Measurements from ENCODE around the gene SMIM38. TPM values are rescaled to one million over a fixed set of nuclear protein-coding genes. Genes with fewer than 3 reads are reported as not detected.
A peak's percentile ranks its signal among the peaks of the same experiment; 100 is the strongest.
"Not testable (repeated sequence)": the region's sequence is repeated elsewhere in the genome, so short reads cannot be mapped to it uniquely, and the experiment has no call there.

SMIM38 gene
- total RNA-seq, 2 experiments from 2014 or later = 1.5 to 1.8 TPM

DNA sequence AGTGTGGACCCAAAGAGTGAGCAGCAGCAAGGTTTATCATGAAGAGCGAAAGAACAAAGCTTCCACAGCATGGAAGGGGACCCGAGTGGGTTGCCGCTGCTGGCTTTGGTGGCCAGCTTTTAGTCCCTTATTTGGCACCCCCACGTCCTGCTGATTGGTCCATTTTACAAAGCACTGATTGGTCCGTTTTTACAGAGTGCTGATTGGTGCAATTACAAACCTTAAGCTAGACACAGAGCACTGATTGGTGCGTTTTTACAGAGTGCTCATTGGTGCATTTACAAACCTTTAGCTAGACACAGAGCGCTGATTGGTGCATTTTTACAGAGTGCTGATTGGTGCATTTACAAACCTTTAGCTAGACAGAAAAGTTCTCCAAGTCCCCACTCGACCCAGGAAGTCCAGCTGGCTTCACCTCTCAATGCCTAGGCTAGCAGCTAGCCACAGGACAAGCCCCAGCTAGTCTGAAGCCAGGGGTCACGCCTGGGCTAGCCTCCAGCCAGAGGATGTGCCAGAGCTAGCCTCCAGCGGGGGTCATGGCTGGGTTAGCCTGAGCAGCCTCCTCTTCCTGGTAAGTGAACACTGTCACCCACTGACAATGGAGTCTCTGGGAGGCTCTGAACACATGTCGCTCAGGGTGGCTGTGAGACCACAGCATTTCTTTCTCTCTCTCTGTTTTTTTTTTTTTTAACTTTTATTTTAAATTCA is 6.2 kb upstream of the SMIM38 start:
- H3K36me3 Mint-ChIP-seq; H3K27me3 Mint-ChIP-seq; DNase-seq; CTCF ChIA-PET; H3K4me1 Mint-ChIP-seq (ENCODE audit: low read depth); H3K27ac Mint-ChIP-seq; POLR2A ChIA-PET; H3K4me3 Mint-ChIP-seq; intact Hi-C loops (cut with micrococcal nuclease): not testable (repeated sequence)
- H3K9me3 Mint-ChIP-seq = peaks cover 21% of the 10 kb centered on the region

DNA sequence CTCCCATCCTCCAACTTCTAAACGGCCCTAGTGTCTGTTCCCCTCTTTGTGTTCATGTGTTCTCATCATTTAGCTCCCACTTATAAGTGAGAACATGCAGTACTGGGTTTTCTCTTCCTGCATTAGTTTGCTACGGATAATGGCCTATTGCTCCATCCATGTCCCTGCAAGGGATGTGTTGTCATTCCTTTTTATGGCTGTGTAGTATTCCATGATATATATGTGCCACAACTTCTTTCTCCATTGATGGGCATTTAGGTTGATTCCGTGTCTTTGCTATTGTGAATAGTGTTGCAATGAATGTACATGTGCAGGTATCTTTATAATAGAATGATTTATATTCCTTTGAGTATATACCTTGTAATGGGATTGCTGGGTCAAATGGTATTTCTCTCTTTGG is 5.6 kb upstream of the SMIM38 start:
- ChIA-PET POLR2A (no interaction called here), CTCF (no interaction called here)
- H3K27me3 Mint-ChIP-seq = peaks cover 6% of the 10 kb centered on the region
- peaks cover 19% of the 10 kb centered on the region for H3K9me3 Mint-ChIP-seq
- H3K36me3 Mint-ChIP-seq = peaks cover 4% of the 10 kb centered on the region
- no peak for DNase-seq
- intact Hi-C loops (cut with micrococcal nuclease) = no loop called here
- H3K4me1 Mint-ChIP-seq (ENCODE audit: low read depth) = peaks cover 2% of the 10 kb centered on the region
- H3K27ac Mint-ChIP-seq = no peak overlapping the region
- H3K4me3 Mint-ChIP-seq = no peak overlapping the region

DNA sequence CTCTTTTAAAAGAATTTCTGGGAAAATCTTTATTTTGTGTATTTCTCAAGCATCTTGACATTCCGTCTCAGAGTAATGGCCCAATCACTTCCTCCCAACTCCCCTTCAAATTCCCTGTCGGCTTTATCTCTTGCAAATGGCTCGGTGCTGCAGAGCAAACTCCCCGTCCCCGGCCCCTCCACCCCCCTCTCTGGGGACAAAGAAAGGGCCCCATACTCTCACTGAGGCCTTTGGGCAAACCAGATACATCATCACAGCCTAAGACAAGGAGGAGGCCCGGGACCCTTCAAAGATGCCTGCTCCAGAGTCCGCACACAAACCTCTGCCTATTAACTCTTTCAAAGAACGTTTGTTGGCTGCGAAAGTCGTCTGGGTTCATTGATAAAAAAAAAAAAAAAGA is 3.9 kb upstream of the SMIM38 start:
- intact Hi-C loops (cut with micrococcal nuclease) = no loop called here
- H3K4me3 Mint-ChIP-seq = no peak overlapping the region

DNA sequence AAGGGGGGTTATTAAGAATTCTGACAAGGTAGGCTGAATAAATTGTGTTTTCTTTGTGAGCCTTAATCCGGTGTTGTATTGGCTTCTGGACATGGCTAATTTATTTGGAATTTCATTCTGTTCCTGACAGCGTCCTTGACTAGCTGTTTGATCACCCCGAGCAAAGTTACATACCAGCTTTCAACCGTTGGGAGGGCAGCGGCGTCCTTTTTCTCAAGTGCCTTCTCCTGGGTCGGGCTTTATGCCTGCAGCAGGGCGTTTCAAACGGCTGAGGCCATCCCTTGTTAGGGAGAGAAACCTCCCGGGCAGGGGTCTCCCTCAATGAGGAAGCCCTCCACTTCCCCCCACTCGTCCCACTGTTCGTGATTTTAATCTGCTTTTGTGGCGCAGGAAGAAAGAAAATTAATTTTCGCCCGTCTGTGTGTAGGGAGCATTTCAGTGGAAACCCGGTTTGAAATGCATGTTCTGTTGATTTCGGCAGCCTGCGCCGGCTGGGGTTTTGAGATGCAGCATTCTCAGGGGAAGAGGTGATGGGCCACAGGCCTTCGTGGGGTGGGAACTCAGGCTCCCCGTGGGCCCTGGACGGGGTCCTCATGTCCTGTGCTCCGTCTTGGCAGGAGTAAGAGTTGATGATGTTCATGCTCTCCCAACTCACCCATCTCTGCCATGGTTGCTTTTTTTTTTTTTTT is 2.9 kb upstream of the SMIM38 start:
- CTCF ChIA-PET = interaction anchor here (0.7 kb wide), 1 partner anchor 434 kb away, joined by 3 read pairs; no protein-coding TSS in a partner anchor
- POLR2A ChIA-PET = no interaction called here

More for the DNA sequence above, 3.9 kb upstream of the SMIM38 start:
- ChIA-PET POLR2A (no interaction called here), CTCF (no interaction called here)
- Mint-ChIP-seq H3K9me3 (peaks cover 6% of the 10 kb centered on the region), H3K27ac (no peak overlapping the region), H3K27me3 (peaks cover 11% of the 10 kb centered on the region), H3K36me3 (peaks cover 2% of the 10 kb centered on the region), H3K4me1 (ENCODE audit: low read depth) (peaks cover 9% of the 10 kb centered on the region)
- no peak for DNase-seq

DNA sequence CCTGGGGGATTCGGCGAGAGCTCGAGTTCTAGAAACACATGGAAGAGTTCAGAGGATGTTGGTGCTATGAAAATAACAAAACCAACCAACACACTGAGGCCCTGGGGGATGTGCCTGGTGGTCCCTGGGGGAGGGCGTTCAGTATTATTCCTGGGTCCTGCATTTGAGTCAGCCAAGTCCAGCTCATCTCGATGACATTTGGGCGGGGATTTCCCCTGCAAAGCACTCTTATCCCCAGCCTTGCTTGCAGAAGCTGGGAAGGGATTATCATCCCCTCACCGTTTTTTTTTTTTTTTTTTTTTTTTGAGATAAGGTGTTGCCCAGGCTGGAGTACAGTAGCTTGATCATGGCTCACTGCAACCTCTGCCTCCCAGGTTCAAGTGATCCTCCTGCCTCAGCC is 2.1 kb upstream of the SMIM38 start:
- Mint-ChIP-seq H3K27me3 (peaks cover 11% of the 10 kb centered on the region), H3K9me3 (peaks cover 6% of the 10 kb centered on the region), H3K4me1 (ENCODE audit: low read depth) (peaks cover 9% of the 10 kb centered on the region), H3K27ac (no peak overlapping the region), H3K4me3 (no peak overlapping the region), H3K36me3 (peaks cover 2% of the 10 kb centered on the region)
- intact Hi-C loops (cut with micrococcal nuclease) = no loop called here
- DNase-seq = no peak
- ChIA-PET CTCF (interaction anchor here (0.7 to 1.0 kb wide), 2 partner anchors 139 to 433 kb away, joined by 3 read pairs; no protein-coding TSS in a partner anchor), POLR2A (no interaction called here)

More for the DNA sequence above, 2.9 kb upstream of the SMIM38 start:
- Mint-ChIP-seq H3K4me3 (no peak overlapping the region), H3K4me1 (ENCODE audit: low read depth) (peaks cover 9% of the 10 kb centered on the region), H3K9me3 (peaks cover 6% of the 10 kb centered on the region), H3K27ac (no peak overlapping the region), H3K36me3 (peaks cover 2% of the 10 kb centered on the region), H3K27me3 (peaks cover 11% of the 10 kb centered on the region)
- DNase-seq = no peak
- intact Hi-C loops (cut with micrococcal nuclease) = no loop called here

DNA sequence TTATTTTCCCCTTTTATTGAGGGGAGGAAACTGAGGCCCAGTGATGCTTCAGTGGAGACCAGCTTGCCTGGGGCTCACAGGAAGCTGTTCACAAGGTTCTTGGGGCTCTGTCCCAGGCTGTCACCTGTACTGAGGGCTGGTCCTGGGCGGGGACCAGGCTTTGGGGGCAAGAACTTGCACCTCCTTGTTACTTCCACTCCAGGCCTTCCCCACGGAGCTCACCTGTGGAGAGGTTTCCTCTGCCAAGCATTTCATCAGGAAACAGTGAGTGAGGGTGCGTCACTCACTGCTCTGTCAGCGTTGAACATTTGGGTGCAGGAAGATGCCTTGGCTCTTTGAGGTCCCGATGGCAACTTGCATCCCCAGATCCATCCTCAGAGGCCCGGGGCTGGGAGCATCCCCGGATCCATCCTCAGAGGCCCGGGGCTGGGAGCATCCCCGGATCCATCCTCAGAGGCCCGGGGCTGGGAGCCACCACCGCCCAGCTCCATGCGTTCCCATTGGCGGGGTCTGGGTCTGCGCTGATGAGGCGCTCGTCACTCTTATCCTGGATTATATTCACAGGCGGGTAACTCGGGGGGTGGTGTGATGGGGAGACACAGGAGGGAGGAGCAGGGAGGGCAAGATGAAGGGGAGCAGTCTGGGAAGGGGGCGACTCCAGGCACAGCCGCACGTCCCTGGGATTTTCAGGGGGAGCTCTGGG is 1.4 kb upstream of the SMIM38 start:
- intact Hi-C loops (cut with micrococcal nuclease) = no loop called here
- Mint-ChIP-seq H3K27me3 (peaks cover 11% of the 10 kb centered on the region), H3K4me1 (ENCODE audit: low read depth) (peaks cover 9% of the 10 kb centered on the region), H3K36me3 (no peaks in the 10 kb centered on the region), H3K9me3 (peaks cover 3% of the 10 kb centered on the region), H3K27ac (no peak overlapping the region), H3K4me3 (no peak overlapping the region)
- DNase-seq = no peak
- ChIA-PET CTCF (interaction anchor here (1.0 kb wide), 1 partner anchor 138 kb away, joined by 3 read pairs; no protein-coding TSS in a partner anchor), POLR2A (no interaction called here)

DNA sequence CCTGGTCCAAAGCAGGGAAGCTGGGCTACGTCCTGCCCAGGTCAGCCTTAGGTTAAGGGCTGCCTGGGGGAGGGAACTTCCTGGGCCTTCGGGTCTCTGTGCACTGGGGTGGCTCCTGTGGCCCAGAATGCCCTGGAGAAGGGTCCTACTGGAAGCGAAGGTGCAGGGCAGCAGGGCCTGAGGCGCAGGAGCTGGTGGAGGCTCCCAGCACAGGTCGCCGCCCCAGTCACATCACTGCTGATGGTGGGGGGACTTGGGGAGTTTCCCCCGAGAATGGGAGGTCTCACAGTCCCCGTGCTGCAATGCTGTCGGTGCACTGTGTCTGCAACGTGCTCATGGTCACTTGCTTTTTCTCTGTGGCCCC is 815 bp upstream of the SMIM38 start:
- peaks cover 11% of the 10 kb centered on the region for H3K27me3 Mint-ChIP-seq
- ChIA-PET POLR2A (no interaction called here), CTCF (no interaction called here)
- H3K27ac Mint-ChIP-seq = no peak overlapping the region
- H3K36me3 Mint-ChIP-seq = no peaks in the 10 kb centered on the region
- H3K9me3 Mint-ChIP-seq = peaks cover 3% of the 10 kb centered on the region
- H3K4me3 Mint-ChIP-seq = no peak overlapping the region
- no peak for DNase-seq
- intact Hi-C loops (cut with micrococcal nuclease) = loop anchor here (5.0 kb wide), 1 partner anchor 82 kb away; no protein-coding TSS in a partner anchor
- peaks cover 9% of the 10 kb centered on the region for H3K4me1 Mint-ChIP-seq (ENCODE audit: low read depth)

DNA sequence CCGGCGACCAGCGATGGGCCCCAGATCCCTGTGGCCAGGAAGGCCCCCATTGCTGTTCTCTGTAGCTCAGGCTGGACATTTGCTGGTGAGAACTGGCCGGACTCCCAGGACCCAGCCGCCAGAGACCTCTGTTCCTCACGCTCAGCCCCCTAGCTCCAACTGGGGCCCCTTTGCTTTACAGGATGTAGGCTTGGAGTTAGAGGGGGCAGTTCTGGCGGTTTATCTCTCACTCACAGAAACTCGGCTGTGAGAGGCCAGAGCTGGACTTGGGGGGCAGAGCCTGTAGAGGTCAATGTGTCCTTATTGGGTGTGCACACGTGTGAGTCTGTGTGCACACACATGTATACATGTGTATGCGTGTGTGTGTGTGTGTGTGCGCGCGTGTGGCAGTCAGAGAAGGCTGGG is 502 bp downstream of the SMIM38 start:
- POLR2A ChIA-PET = no interaction called here
- peak overlapping the region; percentile 5 for H3K4me3 Mint-ChIP-seq
- peaks cover 11% of the 10 kb centered on the region for H3K27me3 Mint-ChIP-seq
- intact Hi-C loops (cut with micrococcal nuclease) = loop anchor here (5.0 kb wide), 1 partner anchor 81 kb away; no protein-coding TSS in a partner anchor
- CTCF ChIA-PET = interaction anchor here (1.4 kb wide), 1 partner anchor 12 kb away, joined by 3 read pairs; no protein-coding TSS in a partner anchor
- no peaks in the 10 kb centered on the region for H3K9me3 Mint-ChIP-seq
- no peaks in the 10 kb centered on the region for H3K36me3 Mint-ChIP-seq
- H3K4me1 Mint-ChIP-seq (ENCODE audit: low read depth) = peaks cover 9% of the 10 kb centered on the region
- DNase-seq = no peak
- peak overlapping the region; percentile 56 for H3K27ac Mint-ChIP-seq

DNA sequence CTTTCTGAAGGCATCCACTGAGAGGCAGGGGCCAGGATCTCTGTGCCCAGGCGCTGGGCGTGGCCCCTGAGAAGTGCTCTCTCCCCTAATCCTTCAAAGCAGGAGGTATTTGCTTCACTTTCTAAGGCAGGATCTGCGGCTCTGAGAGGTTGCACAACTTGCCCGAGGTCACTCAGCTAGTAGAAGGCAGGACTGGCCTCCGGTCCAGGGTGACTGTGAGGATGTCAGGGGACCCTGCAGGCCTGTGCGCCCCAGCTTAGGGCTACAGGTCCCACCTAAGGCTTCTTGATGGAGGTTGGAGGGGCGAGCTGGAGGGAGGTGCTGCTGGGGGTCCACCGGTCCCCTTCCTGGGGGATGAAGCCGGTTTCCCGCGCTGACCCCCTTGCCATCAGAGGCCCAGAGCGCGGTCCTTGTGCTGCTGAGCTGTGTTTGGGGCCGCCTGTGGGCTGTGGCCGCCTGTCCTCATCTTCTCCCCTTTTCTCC is 979 bp downstream of the SMIM38 start:
- Mint-ChIP-seq H3K27ac (no peak overlapping the region), H3K4me3 (peak overlapping the region; percentile 5), H3K36me3 (no peaks in the 10 kb centered on the region), H3K9me3 (no peaks in the 10 kb centered on the region), H3K4me1 (ENCODE audit: low read depth) (peaks cover 9% of the 10 kb centered on the region), H3K27me3 (peaks cover 11% of the 10 kb centered on the region)
- POLR2A ChIA-PET = no interaction called here
- no peak for DNase-seq
- intact Hi-C loops (cut with micrococcal nuclease) = loop anchor here (5.0 kb wide), 1 partner anchor 81 kb away; no protein-coding TSS in a partner anchor
- CTCF ChIA-PET = interaction anchor here (1.4 kb wide), 1 partner anchor 12 kb away, joined by 3 read pairs; no protein-coding TSS in a partner anchor

DNA sequence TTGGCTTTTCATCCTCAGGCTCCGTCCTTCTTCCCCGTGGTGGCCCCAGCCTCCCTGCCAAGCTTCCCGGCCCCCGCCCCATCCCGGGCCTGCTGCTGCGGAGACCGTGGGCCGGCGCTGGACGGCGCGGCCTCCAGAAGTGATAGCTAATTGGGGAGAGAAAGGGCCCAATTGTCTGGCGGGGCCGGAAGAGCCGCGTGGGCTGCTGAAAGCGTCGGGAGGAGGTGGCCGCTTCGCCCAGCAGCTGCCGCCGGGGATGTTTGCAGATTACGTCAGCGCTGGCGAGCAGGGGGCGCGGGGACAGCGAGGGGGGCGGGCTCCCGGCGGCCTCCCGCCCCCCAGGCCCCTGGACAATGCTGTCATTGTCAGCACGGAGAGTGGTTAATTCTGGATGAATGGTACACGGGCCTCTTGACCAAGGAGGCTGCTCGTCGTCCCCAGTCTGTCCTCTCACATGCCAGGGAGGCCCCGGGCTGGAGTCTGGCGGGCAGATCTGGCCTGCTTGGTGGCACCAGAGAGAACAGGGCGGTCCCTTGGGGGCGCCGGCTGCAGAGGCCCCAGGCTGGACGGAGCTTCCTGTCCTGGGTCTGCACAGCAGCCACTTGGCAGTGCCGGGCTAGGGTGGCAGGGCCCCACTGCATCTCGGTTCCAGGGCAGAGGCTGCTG is 1.6 kb downstream of the SMIM38 start:
- CTCF ChIA-PET = no interaction called here
- intact Hi-C loops (cut with micrococcal nuclease) = loop anchor here (5.0 kb wide), 1 partner anchor 80 kb away; no protein-coding TSS in a partner anchor
- H3K4me1 Mint-ChIP-seq (ENCODE audit: low read depth) = peaks cover 9% of the 10 kb centered on the region
- peaks cover 11% of the 10 kb centered on the region for H3K27me3 Mint-ChIP-seq
- no peak overlapping the region for H3K27ac Mint-ChIP-seq
- no peak overlapping the region for H3K4me3 Mint-ChIP-seq
- POLR2A ChIA-PET = no interaction called here
- no peaks in the 10 kb centered on the region for H3K36me3 Mint-ChIP-seq
- DNase-seq = peak; percentile 20
- H3K9me3 Mint-ChIP-seq = no peaks in the 10 kb centered on the region

DNA sequence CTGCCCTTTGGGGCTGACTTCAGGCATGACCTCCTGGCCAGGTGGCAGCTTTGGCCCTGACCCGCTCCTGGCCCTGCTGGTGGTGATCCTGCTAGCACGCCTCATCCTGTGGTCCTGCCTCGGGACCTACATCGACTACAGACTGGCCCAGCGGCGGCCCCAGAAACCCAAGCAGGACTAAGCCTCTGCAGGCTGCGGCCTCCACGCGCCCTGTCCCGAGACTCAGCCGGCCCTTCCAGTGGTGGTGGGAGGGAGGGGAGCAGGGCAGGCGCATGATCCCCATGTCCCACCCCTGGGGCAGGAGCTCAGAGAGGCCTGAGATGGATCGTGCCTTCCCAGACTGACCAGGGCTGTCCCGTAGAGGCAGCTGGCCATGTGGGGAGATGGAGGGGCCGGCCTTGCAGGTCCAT is 2.1 kb downstream of the SMIM38 start:
- H3K36me3 Mint-ChIP-seq = no peaks in the 10 kb centered on the region
- H3K4me1 Mint-ChIP-seq (ENCODE audit: low read depth) = peaks cover 9% of the 10 kb centered on the region
- intact Hi-C loops (cut with micrococcal nuclease) = loop anchor here (5.0 kb wide), 1 partner anchor 79 kb away; no protein-coding TSS in a partner anchor
- DNase-seq = no peak
- CTCF ChIA-PET = no interaction called here
- POLR2A ChIA-PET = no interaction called here
- peaks cover 3% of the 10 kb centered on the region for H3K9me3 Mint-ChIP-seq
- peaks cover 11% of the 10 kb centered on the region for H3K27me3 Mint-ChIP-seq
- no peak overlapping the region for H3K4me3 Mint-ChIP-seq
- no peak overlapping the region for H3K27ac Mint-ChIP-seq
